ENCODE data around the gene CDK2AP2.
"Not testable (repeated sequence)": the region's sequence is repeated elsewhere in the genome, so short reads cannot be mapped to it uniquely, and the experiment has no call there.

Gene CDK2AP2

DNA sequence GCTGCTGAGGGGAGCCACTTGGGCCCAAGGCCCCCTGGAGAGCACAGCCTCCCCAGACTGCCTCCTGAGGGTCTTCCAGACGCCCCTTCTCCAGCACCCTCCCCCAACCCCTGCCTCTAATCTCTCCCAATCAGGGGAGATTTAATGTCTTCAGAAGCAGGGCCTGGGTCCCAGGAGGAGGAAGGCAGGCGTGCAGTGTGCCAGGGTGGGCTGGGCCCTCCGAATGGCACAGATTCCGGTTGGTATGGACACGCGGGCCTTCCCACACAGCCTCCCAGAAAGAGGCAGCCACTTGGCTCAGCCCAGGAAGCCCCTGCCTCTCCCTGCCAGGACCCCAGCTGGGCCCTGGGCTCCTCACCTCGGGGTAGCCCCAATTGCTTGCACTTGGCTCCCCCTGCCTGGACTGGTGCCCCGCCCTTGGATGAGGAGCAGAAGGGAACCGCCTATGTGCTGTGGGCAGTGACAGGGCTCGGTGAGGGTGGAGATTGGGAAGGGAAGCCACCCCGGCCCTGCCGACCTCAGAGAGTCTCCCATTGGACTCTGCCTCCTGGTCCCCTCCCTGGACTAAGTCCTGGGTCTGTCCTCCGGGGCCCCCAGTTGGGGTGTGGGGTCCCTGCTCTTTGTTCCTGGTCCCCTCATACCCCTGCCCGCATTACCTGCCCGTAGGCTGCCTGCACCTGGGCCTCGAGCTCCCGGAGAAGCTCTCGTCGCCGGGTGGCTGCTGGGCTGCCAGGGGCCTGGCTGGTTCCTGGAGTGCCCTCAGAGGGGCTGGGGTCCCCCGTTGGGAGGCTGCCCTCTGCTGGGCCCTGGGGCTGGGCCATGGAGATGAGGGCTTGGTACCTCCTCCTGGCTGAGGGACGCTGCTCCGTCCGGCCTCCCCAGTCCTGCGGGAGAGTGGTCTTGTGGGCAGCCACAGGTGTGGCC is 15.9 kb upstream of the CDK2AP2 start:
- no peak for DNase-seq

DNA sequence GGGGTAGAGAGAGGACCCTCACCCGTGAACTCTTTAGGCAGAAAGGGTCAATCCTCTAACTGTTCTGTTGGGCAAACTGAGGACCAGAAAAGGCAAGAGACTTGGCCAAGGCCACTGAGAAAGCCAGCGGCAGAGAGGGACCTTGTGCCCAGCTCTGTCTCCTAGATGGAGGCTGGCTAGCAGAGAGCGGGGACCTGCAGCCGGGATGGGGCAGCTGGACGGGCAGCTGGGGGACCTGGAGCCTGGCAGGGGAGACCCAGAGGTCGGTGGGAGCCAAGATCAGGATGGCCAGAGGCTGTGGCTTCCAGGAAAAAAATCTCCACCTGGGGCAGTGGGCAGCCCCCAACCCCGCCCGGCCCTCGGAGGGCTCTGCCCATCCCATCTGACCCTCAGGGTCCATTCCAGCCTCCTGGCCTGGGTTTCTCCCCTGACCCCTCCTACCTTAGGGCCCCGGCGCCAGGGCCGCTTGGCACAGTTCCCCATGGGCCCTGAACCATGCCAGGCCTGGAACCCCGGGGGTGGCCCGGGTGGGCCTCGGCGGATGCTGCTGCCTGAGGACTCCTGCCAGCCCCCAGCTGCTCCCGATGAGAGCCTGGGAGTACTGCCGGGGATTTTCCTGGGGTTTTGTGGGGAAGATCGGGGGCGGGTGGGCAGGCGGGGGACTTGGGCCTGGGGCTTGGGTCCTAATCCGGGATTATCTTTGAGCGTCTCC is 15.0 kb upstream of the CDK2AP2 start, which contains the start of gene CABP2:
TSS of gene CABP2 (minus strand) at position 603 of the 712 bp plus-strand sequence. CDS start at position 483, 120 bp downstream.
- no peak for DNase-seq

DNA sequence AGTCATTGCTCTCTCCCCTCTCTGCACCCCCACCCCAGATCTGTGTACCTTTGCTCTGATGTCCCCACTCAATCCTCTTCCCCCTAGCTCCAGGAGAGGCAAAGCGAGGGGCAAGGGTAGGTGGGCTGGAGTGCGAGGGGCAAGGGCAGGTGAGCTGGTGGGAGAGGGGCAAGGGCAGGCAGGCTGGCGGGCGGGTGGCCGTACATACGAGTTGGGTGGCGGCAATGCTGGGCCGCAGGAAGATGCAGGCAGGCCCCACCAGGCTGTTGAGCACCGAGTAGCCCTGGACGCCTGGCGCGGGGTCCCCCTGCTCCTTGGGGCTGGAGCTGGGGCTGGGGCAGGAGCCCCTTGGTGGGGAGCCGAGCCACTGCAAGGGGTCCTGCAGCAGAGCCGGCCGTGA is 14.4 kb upstream of the CDK2AP2 start:
- DNase-seq = no peak

- DNase-seq = no peak
Observed at GRCh38 chr11:67521924-67522323, 14.0 kb upstream of the CDK2AP2 start.

DNA sequence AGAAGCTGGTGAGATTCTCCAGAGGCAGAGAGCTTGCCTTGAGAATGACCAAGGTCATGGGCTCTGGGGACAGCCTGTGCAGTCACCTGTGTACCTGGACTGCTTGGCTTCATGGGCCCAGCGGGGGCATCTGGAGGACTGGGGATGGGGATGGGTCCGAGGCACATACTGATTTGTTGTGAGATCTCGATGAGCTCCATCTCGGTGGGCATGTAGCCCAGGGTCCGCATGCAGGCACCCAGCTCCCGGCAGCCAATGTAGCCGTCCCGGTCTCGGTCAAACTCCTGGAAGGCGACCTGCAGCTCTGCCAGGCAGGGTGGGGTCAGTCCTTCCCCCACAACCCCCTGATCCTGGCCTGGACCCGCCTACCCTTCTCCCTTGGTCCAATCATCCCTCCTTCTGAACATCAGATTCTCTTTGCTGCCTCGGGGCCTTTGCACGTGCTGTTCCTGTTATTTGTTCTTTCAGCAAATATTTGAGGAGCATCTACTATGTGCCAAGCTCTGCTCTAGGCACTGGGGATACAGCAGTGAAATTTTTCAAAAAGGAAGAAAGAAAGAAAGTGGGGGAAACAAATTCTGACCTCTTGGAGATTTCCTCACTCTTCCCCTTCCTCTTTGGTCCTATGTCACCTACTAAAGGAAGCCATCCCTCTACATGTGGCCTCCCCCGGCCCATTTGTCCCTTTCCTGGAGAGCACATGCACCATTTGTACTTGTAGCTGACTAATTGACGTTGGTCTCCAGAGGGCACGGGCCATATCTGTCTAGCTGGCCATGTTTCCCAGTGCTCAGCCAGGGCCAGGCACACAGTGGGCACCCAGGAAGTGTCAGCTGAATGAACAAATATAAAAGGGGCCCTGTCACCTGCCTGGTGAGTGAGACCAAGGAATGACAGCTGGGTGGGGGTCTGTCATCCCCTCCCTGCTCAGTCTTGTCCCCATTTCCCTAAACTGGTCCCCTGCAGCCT is 13.2 kb upstream of the CDK2AP2 start:
- DNase-seq = no peak

GRCh38 chr11:67519726-67520125 is 11.8 kb upstream of the CDK2AP2 start:
- no peak for DNase-seq

DNA sequence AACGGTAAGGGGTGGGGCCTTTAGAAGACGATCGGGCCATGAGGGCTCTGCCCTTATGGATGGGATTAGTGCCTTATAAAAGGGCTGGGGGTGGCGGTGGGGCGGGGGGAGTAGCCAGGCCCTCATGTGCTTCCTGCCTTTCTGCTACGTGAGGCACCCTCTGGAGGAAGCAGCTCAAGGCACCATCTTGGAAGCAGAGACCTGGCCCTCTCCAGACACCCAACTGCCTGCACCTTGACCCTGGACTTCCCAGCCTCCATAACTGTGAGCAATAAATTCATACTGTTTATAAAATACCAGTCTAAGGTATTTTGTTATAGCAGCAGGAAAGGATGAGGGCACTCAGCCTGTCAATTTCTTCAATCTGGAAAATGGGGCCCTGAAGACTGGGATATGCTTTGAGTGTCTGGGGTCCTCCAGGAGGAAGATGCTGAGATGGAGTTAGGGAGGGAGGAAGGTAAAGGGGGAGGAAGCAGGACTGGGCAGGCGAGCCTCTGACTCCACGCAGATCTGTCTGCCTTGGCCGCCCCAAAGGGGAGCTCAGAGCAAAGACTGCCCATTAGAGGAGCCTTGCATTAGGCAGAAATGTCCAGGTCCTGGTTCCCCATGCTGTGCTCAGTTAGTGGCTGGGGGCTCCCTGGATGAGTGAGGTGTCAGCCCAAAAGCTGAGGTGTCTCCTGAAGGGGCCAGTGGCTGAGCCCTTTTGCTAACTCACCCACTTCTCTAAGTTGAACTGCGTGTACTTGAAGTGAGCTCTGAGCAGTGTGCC is 10.0 kb upstream of the CDK2AP2 start:
- DNase-seq = no peak

DNA sequence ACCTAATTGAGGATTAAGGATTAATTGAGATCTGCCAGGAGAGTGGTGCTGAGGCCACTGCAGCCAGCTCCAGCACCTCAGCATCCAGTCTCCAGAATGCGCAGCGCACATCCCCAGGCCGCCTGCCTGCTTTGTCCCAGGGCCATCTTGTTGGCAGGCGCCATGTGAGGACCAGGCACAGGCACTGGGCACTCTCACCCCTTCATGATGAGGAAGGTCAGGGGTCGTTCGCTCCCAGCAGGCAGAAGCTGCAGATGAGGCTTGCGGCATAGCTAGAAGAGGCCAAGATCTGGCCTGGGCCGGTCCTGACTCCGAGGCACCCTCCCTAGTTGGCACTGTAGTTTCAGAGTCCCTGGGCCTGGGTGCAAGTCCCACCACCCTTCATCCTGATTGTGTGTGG is 8.8 kb upstream of the CDK2AP2 start:
- DNase-seq = no peak

- DNase-seq = no peak
Observed at GRCh38 chr11:67514116-67514515, 6.2 kb upstream of the CDK2AP2 start.

DNA sequence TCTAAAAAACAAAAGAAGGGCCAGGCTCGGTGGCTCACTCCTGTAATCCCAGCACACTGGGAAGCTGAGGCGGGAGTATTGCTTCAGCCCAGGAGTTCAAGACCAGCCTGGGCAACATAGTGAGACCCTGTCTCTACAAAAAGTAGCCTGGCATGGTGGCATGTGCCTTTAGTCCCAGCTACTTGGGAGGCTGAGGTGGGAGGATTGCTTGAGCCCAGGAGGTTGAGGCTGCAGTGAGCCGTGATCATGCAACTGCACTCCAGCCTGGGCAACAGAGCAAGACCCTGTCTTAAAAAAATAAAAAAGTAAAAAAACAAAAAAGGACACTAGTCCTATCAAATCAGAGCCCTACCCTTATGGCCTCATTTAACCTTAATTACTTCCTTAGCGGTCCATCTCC is 3.6 kb upstream of the CDK2AP2 start:
- not testable (repeated sequence) for DNase-seq

- no peak for DNase-seq
Observed at GRCh38 chr11:67510023-67510345, 2.0 kb upstream of the CDK2AP2 start.

DNA sequence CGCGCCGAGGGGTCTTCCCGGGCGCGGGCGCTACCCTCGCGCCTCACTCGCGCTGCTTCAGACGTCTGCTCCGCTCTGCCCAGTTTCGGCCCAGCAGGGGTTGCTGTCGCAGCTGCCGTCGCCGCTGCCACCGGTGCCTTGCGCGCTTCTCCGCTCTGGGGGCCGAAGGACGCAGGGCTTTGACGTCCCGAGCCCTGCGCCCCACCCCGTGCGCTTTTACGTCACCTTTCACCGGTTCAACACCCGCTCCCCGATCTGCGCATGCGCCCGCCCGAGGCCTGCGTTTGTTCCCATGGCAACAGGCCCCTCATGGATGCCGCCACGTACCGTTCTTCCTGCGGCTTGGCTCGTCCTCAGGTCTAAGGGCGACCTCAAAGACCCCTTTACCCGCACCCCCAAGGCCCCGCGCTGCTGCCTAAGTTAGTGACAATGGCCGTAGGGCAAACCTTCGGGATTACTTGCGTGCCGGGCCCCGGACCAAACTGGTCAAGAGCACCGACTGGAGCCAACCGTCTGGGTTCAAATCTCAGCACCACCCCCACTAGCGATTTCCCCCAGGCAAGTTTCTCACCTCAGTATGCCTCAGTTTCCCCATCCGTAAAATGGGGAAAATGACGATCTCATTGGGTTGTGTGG is 642 bp upstream of the CDK2AP2 start:
- DNase-seq = peak; percentile 95

DNA sequence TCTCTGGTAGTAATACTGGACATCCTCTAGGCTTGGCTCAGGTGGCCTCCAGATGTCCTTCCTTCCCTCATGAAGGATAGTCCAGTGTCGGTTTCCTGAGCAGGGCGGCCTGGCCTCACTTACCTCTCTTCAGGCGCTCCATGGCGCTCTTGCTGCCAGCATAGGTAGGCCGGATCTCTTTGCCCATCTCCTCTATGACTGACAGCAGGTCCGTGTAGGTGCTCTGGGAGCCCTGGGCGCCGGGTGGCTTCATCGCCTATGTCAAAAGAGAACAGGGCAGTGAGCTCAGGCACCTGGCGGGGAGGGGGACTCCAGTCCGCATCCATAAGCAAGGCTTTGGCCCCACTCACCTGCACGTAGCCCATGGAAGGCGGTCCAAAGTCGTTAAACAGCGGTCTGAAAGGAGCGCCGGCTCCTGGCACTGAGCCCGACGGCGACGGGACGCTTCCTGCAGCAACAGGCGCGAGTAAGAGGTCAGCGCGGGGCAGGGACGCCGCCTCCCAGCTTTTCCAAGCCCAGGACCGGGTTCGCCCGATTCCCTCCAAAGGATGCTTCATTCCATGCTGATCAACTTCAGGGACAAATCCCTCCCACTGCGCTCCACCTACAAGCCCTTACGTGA is 609 bp downstream of the CDK2AP2 start:
- DNase-seq = no peak

GRCh38 chr11:67506426-67507051 is 1.4 kb downstream of the CDK2AP2 start:
- DNase-seq = no peak

GRCh38 chr11:67505605-67506396 is 2.2 kb downstream of the CDK2AP2 start:
- peak; percentile 85 for DNase-seq

DNA sequence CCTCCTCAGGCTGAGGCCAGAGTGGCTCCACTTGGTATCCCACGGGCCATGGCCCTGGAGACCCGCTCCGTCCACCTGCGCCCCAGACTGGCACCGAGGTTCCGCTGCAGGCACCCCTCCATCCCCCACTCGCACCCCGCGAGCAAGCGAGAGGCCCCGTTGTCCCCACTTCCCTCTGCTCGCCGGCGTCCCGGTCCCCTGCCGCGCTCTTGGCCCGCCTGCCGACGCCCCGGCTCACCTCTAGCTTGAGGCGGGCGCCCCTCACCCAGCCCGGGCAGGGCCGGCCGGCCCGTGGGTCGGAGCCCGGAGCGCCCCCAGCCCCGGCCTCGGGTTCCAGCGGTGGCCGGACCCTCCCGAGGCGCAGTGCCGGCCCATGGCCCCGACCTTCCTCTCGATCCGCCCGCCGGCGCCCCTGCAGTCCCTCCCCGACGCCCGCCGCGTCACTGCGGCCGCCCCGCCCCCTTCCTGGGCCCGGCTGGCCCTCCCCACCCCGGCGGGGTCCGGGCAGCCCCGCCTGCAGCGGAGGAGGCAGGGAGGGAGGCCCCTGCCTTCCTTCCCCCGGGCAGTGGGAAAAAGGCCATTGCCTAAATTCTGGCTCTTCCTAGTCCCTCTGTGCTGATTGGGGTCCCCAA is 2.9 kb downstream of the CDK2AP2 start, which contains the start of gene PITPNM1:
TSS of gene PITPNM1 (minus strand) at position 414 of the 632 bp plus-strand sequence. CDS start 1,183 bp downstream, outside the sequence.
- peak; percentile 21 for DNase-seq

DNA sequence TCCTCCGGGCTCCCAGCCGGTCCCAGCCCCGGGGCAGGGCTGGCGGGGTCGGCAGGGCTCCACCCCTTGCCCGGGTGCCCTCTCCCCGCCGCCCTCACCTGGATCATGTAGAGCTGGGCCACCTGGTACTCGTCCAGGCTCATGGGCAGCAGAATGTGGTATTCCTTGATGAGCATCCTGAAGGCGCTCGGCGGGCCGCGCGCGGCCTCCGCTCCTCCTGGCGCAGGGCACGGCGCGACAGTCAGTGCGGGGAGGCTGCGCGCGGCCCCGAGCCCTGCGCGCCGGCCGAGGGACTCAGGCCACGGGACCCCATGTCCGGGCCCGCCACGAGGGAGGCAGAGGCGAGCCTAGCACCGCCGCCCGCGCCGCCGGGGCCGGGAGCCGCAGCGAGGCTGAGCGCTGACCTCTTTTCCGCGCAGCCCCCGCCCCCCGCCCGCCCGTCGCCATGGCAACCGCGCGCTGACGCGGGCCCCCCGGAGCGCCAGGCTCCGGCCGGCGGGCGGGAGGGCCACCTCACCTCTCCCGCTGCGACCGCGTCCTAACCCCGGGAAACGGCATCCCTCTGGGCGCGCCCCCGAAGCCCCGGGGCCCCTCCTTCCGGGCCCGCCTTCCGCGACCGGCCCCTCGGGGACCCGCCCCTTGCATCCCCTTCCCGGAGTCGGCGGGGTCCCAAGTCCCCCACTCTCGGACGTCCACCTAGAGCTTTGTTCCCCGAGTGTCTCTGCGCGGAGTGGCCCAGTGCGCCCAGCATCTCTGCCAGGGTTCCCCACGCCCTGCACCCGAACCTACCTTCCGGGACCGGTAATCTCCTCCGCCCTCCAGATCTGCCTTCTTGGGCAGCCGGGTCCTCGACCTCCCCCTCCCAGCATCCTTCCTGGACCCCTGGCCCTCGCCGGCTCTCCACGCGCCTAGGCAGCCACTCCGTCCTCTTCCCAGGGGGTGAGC is 3.7 kb downstream of the CDK2AP2 start:
- peak; percentile 4 for DNase-seq

Measured in midbrain (tissue), 1 donor.